Kidney epithelial cell (primary cell): ENCODE results near the gene PIK3R1. TPM values are rescaled to one million over a fixed set of nuclear protein-coding genes. Genes with fewer than 3 reads are reported as not detected.

Source experiments
- DNase-seq: peaks from one replicate; pipeline ENCODE4 v3.0.0-alpha.2; 2010; ENCODE audit warnings: low read depth
- H3K27me3 ChIP-seq: 2 replicates; pipeline ENCODE4 v1.6.0; 2011; ENCODE audit warnings: low read length; ENCODE audit not compliant: control insufficient read depth, insufficient read depth
- H3K36me3 ChIP-seq: 2 replicates; pipeline ENCODE4 v1.5.1; 2011; ENCODE audit warnings: low read length; ENCODE audit not compliant: control insufficient read depth, insufficient read depth
- H3K4me3 ChIP-seq: 2 replicates; pipeline ENCODE4 v1.5.1; 2011; ENCODE audit warnings: low read depth, mild to moderate bottlenecking, control low read depth, low read length
- CTCF ChIP-seq: IDR thresholded peaks from 2 replicates; pipeline ENCODE4 v1.5.1; 2011; ENCODE audit warnings: mild to moderate bottlenecking, moderate library complexity, low read length, control low read depth, inconsistent platforms; ENCODE audit not compliant: insufficient read depth, poor library complexity, severe bottlenecking
- total RNA-seq: library from RNA; depleted of rRNA; stranded (reverse); fragments of >200 nt; gene quantifications from 2 replicates; pipeline ENCODE4 v1.2.3, GENCODE V29; 2015

Gene PIK3R1
- total RNA-seq, 1 donor from 2014 or later: 21.1 TPM

- Histone ChIP-seq H3K4me3 (no peak overlapping the region), H3K36me3 (no peaks in the 10 kb centered on the region), H3K27me3 (no peaks in the 10 kb centered on the region)
- DNase-seq: no peak
- no peak for TF ChIP-seq CTCF
Observed at GRCh38 chr5:68254810-68255209, 39.3 kb downstream of the PIK3R1 start.

- DNase-seq: no peak
- no peaks in the 10 kb centered on the region for H3K27me3 ChIP-seq
- no peak for TF ChIP-seq CTCF
- H3K36me3 ChIP-seq: no peaks in the 10 kb centered on the region
- H3K4me3 ChIP-seq: no peak overlapping the region
Observed at GRCh38 chr5:68255305-68256120, 40.0 kb downstream of the PIK3R1 start.

GRCh38 chr5:68257210-68257609 is 41.7 kb downstream of the PIK3R1 start:
- Histone ChIP-seq H3K36me3 (no peaks in the 10 kb centered on the region), H3K4me3 (no peak overlapping the region), H3K27me3 (no peaks in the 10 kb centered on the region)
- no peak for DNase-seq
- TF ChIP-seq CTCF: no peak

- Histone ChIP-seq H3K36me3 (no peaks in the 10 kb centered on the region), H3K4me3 (no peak overlapping the region), H3K27me3 (no peaks in the 10 kb centered on the region)
- TF ChIP-seq CTCF: no peak
- DNase-seq: no peak
Observed at GRCh38 chr5:68258531-68258930, 43.0 kb downstream of the PIK3R1 start.

GRCh38 chr5:68259700-68260099 is 44.1 kb downstream of the PIK3R1 start:
- no peak for TF ChIP-seq CTCF
- Histone ChIP-seq H3K36me3 (no peaks in the 10 kb centered on the region), H3K27me3 (no peaks in the 10 kb centered on the region), H3K4me3 (no peak overlapping the region)
- DNase-seq: no peak

- H3K36me3 ChIP-seq: no peaks in the 10 kb centered on the region
- no peaks in the 10 kb centered on the region for H3K27me3 ChIP-seq
- no peak for DNase-seq
- TF ChIP-seq CTCF: no peak
- no peak overlapping the region for H3K4me3 ChIP-seq
Observed at GRCh38 chr5:68260467-68260866, 44.9 kb downstream of the PIK3R1 start.
